Immature natural killer cell (primary cell): ENCODE results near the gene HIGD2B. TPM values are rescaled to one million over a fixed set of nuclear protein-coding genes. Genes with fewer than 3 reads are reported as not detected.
"Not testable (repeated sequence)": the region's sequence is repeated elsewhere in the genome, so short reads cannot be mapped to it uniquely, and the experiment has no call there.

ENCODE experiments used
- DNase-seq, 3 donors: peaks; one replicate each; pipeline ENCODE4 v3.0.0; 2022; ENCODE audit warnings: mixed read lengths in 1 of 3
- H3K27ac Mint-ChIP-seq, 6 donors: one replicate each; pipeline ENCODE4 v1.8.0; 2020; ENCODE audit warnings: mixed read lengths in 6 of 6, mild to moderate bottlenecking in 5 of 6, inconsistent platforms in 4 of 6, moderate library complexity in 3 of 6
- H3K27me3 Mint-ChIP-seq, 3 donors: one replicate each; pipeline ENCODE4 v1.8.0; 2020 to 2021; ENCODE audit warnings: low read depth in 3 of 3, mild to moderate bottlenecking in 3 of 3, mixed read lengths in 3 of 3, moderate library complexity in 3 of 3, inconsistent platforms in 1 of 3
- H3K36me3 Mint-ChIP-seq, 3 donors: one replicate each; pipeline ENCODE4 v1.8.0; 2020; ENCODE audit warnings: mixed read lengths in 3 of 3, inconsistent platforms in 2 of 3, mild to moderate bottlenecking in 2 of 3
- H3K4me1 Mint-ChIP-seq, 2 donors: one replicate each; pipeline ENCODE4 v1.8.0; 2020; ENCODE audit warnings: inconsistent platforms in 2 of 2, mild to moderate bottlenecking in 2 of 2, mixed read lengths in 2 of 2, moderate library complexity in 1 of 2
- H3K4me3 Mint-ChIP-seq, 5 donors: one replicate each; pipeline ENCODE4 v1.8.0; 2020; ENCODE audit warnings: mild to moderate bottlenecking in 5 of 5, mixed read lengths in 5 of 5, inconsistent platforms in 3 of 5, moderate library complexity in 3 of 5
- H3K9me3 Mint-ChIP-seq, 6 donors: one replicate each; pipeline ENCODE4 v1.8.0; 2020; ENCODE audit warnings: mild to moderate bottlenecking in 6 of 6, mixed read lengths in 6 of 6, inconsistent platforms in 4 of 6, moderate library complexity in 3 of 6
- polyA plus RNA-seq, 3 donors: library from polyadenylated mRNA; unstranded; fragments of 300-500 nt; fragmentation: Illumina TruSeq; gene quantifications; one replicate each; pipeline ENCODE4 v1.2.3, GENCODE V29; 2021

The HIGD2B gene
- polyA plus RNA-seq, 3 donors from 2014 or later: not detected

- H3K27me3 Mint-ChIP-seq: peaks cover 0 to 2% (median 0%) of the 10 kb centered on the region in 3 donors
- no peak overlapping the region for H3K4me3 Mint-ChIP-seq
- H3K36me3 Mint-ChIP-seq: peaks cover under 1 to 7% (median 3%) of the 10 kb centered on the region in 3 donors
- no peaks in the 10 kb centered on the region for H3K9me3 Mint-ChIP-seq
- H3K27ac Mint-ChIP-seq: no peak overlapping the region
- no peak for DNase-seq
- H3K4me1 Mint-ChIP-seq: no peaks in the 10 kb centered on the region
Observed at GRCh38 chr15:72706266-72706665, 20.3 kb upstream of the HIGD2B start.

GRCh38 chr15:72700076-72700475 is 14.1 kb upstream of the HIGD2B start:
- DNase-seq: no peak
- Mint-ChIP-seq H3K4me3 (no peak overlapping the region), H3K27me3 (peaks cover 0 to 2% (median 0%) of the 10 kb centered on the region in 3 donors), H3K36me3 (peaks cover 3 to 7% (median 5%) of the 10 kb centered on the region in 3 donors), H3K27ac (no peak overlapping the region), H3K4me1 (no peaks in the 10 kb centered on the region), H3K9me3 (no peaks in the 10 kb centered on the region)

GRCh38 chr15:72698938-72699337 is 13.0 kb upstream of the HIGD2B start:
- Mint-ChIP-seq H3K27ac (no peak overlapping the region), H3K4me3 (no peak overlapping the region), H3K4me1 (no peaks in the 10 kb centered on the region), H3K36me3 (peaks cover 3 to 7% (median 5%) of the 10 kb centered on the region in 3 donors), H3K27me3 (peaks cover 0 to 2% (median 0%) of the 10 kb centered on the region in 3 donors), H3K9me3 (no peaks in the 10 kb centered on the region)
- no peak for DNase-seq

GRCh38 chr15:72690938-72691337 is 5.0 kb upstream of the HIGD2B start:
- Mint-ChIP-seq H3K27me3 (peaks cover 3 to 9% (median 5%) of the 10 kb centered on the region in 3 donors), H3K36me3 (peaks cover 3 to 5% (median 3%) of the 10 kb centered on the region in 3 donors), H3K9me3 (no peaks in the 10 kb centered on the region), H3K4me3 (no peak overlapping the region), H3K27ac (no peak overlapping the region), H3K4me1 (peaks cover 9 to 15% of the 10 kb centered on the region in 2 donors)
- DNase-seq: no peak

- Mint-ChIP-seq H3K9me3 (no peaks in the 10 kb centered on the region), H3K4me1 (peaks cover 18 to 27% of the 10 kb centered on the region in 2 donors), H3K27me3 (peaks cover 3 to 15% (median 10%) of the 10 kb centered on the region in 3 donors), H3K36me3 (no peaks in the 10 kb centered on the region), H3K4me3 (no peak overlapping the region), H3K27ac (no peak overlapping the region)
- DNase-seq: no peak
Observed at GRCh38 chr15:72688697-72689096, 2.7 kb upstream of the HIGD2B start.

GRCh38 chr15:72685301-72685924 is 569 bp downstream of the HIGD2B start:
- no peaks in the 10 kb centered on the region for H3K9me3 Mint-ChIP-seq
- H3K27me3 Mint-ChIP-seq: peaks cover 5 to 20% (median 10%) of the 10 kb centered on the region in 3 donors
- peak overlapping the region; percentile 92 to 98 (median 96) for H3K27ac Mint-ChIP-seq
- DNase-seq: no peak
- peaks cover 18 to 22% of the 10 kb centered on the region in 2 donors for H3K4me1 Mint-ChIP-seq
- no peaks in the 10 kb centered on the region for H3K36me3 Mint-ChIP-seq
- H3K4me3 Mint-ChIP-seq: peak overlapping the region; percentile 93 to 99 (median 96)

GRCh38 chr15:72682772-72683171 is 3.2 kb downstream of the HIGD2B start:
- no peak overlapping the region for H3K4me3 Mint-ChIP-seq

GRCh38 chr15:72680931-72681330 is 5.1 kb downstream of the HIGD2B start:
- no peak for DNase-seq
- Mint-ChIP-seq H3K27me3 (peaks cover 6 to 25% (median 8%) of the 10 kb centered on the region in 3 donors), H3K4me1 (peaks cover 9 to 12% of the 10 kb centered on the region in 2 donors), H3K27ac (no peak overlapping the region), H3K36me3 (peaks cover 0 to 4% (median 0%) of the 10 kb centered on the region in 3 donors), H3K4me3 (no peak overlapping the region), H3K9me3 (no peaks in the 10 kb centered on the region)

More at GRCh38 chr15:72682772-72683171, 3.2 kb downstream of the HIGD2B start:
- no peak for DNase-seq
- Mint-ChIP-seq H3K4me1 (peaks cover 18 to 22% of the 10 kb centered on the region in 2 donors), H3K27me3 (peaks cover 9 to 24% (median 12%) of the 10 kb centered on the region in 3 donors), H3K36me3 (peaks cover 0 to 4% (median 0%) of the 10 kb centered on the region in 3 donors), H3K27ac (no peak overlapping the region), H3K9me3 (no peaks in the 10 kb centered on the region)

- Mint-ChIP-seq H3K4me1 (no peaks in the 10 kb centered on the region), H3K27ac (no peak overlapping the region), H3K9me3 (no peaks in the 10 kb centered on the region), H3K27me3 (peaks cover 4 to 22% (median 6%) of the 10 kb centered on the region in 3 donors), H3K36me3 (peaks cover 0 to 4% (median 0%) of the 10 kb centered on the region in 3 donors), H3K4me3 (no peak overlapping the region)
- no peak for DNase-seq
Observed at GRCh38 chr15:72676838-72677237, 9.1 kb downstream of the HIGD2B start.

- Mint-ChIP-seq H3K4me3 (no peak overlapping the region), H3K27ac (no peak overlapping the region), H3K9me3 (no peaks in the 10 kb centered on the region), H3K27me3 (peaks cover 0 to 8% (median 4%) of the 10 kb centered on the region in 3 donors), H3K4me1 (peaks cover 3 to 8% of the 10 kb centered on the region in 2 donors), H3K36me3 (no peaks in the 10 kb centered on the region)
- DNase-seq: no peak
Observed at GRCh38 chr15:72671525-72671924, 14.5 kb downstream of the HIGD2B start.

- not testable (repeated sequence) for H3K36me3 Mint-ChIP-seq, H3K9me3 Mint-ChIP-seq, H3K4me1 Mint-ChIP-seq, H3K27me3 Mint-ChIP-seq
- H3K4me3 Mint-ChIP-seq: peak overlapping the region; percentile 75 to 88 (median 87)
- DNase-seq: peak; percentile 62 to 68 (median 64)
- peak overlapping the region in 4 of 6 donors; percentile 18 to 84 (median 66) for H3K27ac Mint-ChIP-seq
Observed at GRCh38 chr15:72670656-72671352, 15.2 kb downstream of the HIGD2B start.

GRCh38 chr15:72669803-72670202 is 16.2 kb downstream of the HIGD2B start:
- H3K27ac Mint-ChIP-seq, H3K36me3 Mint-ChIP-seq, H3K9me3 Mint-ChIP-seq: not testable (repeated sequence)

GRCh38 chr15:72665706-72666105 is 20.3 kb downstream of the HIGD2B start:
- DNase-seq, H3K36me3 Mint-ChIP-seq, H3K27ac Mint-ChIP-seq, H3K4me3 Mint-ChIP-seq, H3K9me3 Mint-ChIP-seq, H3K27me3 Mint-ChIP-seq, H3K4me1 Mint-ChIP-seq: not testable (repeated sequence)

More at GRCh38 chr15:72669803-72670202, 16.2 kb downstream of the HIGD2B start:
- not testable (repeated sequence) for H3K27me3 Mint-ChIP-seq, H3K4me3 Mint-ChIP-seq, DNase-seq, H3K4me1 Mint-ChIP-seq

- H3K27me3 Mint-ChIP-seq, H3K27ac Mint-ChIP-seq, H3K36me3 Mint-ChIP-seq, H3K4me1 Mint-ChIP-seq, H3K9me3 Mint-ChIP-seq, H3K4me3 Mint-ChIP-seq, DNase-seq: not testable (repeated sequence)
Observed at GRCh38 chr15:72663931-72664330, 22.1 kb downstream of the HIGD2B start.
